GM12874 (cell line): ENCODE measurements around the gene DENND5A.

ENCODE experiments used
- CTCF ChIP-seq: IDR thresholded peaks from 2 replicates; pipeline ENCODE4 v1.5.1; 2011; ENCODE audit warnings: low read depth, mild to moderate bottlenecking, control low read depth, low read length, moderate library complexity; ENCODE audit not compliant: insufficient read depth

DENND5A gene

GRCh38 chr11:9182180-9182871 is 82.8 kb downstream of the DENND5A start:
- no peak for TF ChIP-seq CTCF

- TF ChIP-seq CTCF, result no peak
These were observed 84.4 kb downstream of the DENND5A start for GRCh38 chr11:9180784-9181183.

GRCh38 chr11:9179141-9179540 is 86.0 kb downstream of the DENND5A start:
- no peak for TF ChIP-seq CTCF

DNA sequence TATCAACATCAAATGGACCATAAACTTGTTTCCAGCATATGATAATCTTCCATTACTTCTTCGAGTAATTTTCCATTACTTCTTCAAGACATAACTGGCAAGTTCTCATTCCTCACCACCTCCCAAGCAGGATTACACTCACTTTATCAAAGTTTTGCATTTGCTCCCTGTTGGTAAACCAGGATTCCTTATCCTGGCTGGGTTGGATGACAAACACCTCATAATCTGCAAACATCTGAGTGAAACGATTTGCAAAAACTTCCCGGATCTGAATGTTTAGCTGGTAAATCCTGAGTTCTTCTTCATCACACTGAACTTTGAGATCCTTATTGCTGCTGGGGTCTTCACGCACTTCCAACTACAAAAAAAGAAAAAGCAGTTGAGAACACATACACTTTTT is 86.4 kb downstream of the DENND5A start:
- TF ChIP-seq CTCF, result no peak

DNA sequence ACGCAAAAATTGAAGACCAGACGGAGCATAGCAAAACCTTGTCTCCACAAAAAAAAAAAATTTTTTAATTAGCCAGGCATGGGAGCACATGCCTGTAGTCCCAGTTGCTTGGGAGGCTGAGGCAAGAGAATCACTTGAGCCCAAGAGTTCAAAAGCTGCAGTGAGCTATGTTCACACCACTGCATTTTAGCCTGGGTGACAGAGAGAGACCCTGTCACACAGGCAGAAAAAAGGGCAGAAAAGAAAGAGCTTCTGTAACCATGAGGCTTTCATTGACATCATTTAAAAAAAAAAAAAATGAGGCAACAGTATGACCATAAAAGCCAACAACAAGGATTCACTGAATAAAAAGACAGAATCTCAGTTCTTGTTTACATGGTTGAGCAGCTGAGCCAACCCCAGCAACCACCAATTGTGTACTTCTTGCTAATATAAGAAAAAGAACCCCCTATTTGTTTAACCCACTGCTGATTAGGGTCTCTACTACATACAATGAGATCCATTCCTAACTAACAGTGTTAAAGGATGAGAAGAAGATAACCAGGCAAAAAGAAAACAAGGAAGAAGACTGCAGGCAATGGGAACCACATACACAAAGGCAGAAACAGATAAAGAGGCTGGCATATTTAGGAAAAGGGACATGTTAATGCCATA is 87.6 kb downstream of the DENND5A start:
- TF ChIP-seq CTCF, result no peak

DNA sequence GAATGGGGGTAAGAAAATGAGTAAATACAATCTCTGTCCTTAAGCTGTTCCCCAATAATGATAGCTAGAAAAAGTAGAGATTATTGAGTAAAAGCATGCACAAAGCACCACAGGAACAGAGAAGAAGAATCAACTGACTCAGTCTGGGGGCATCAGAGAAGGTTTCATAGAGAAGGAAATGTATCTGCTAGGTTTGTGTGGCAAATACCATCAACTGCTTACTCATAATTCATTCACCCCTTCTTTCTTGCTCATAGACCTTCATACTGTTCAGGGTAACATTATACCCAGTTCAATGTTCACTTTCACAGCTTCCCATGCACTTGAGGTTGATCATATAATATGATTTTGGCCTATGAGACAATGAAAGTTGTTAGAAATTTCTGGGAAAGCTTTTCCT is 88.6 kb downstream of the DENND5A start:
- no peak for TF ChIP-seq CTCF

- no peak for TF ChIP-seq CTCF
These were observed 89.0 kb downstream of the DENND5A start for GRCh38 chr11:9176136-9176535.
